ENCODE measurements around the gene PDE2A.

- no peak for TF ChIP-seq POLR2A (IDR thresholded peaks at IDR 0.05; ENCODE audit: low read depth, low read length)
- TF ChIP-seq MAX (IDR thresholded peaks at IDR 0.05; ENCODE audit: insufficient read depth, insufficient read length): no peak
- no peak for TF ChIP-seq CTCF (IDR thresholded peaks at IDR 0.05; ENCODE audit: extremely low read depth in 1 of 2, insufficient read depth in 1 of 2, low read depth in 1 of 2, low read length in 2 of 2)
- TF ChIP-seq JUN (IDR thresholded peaks at IDR 0.05; ENCODE audit: borderline replicate concordance, insufficient read depth, insufficient read length, low read depth): no peak
Measured at GRCh38 chr11:72580642-72580950, 93.6 kb downstream of the PDE2A start.

Measured in endothelial cell of umbilical vein (primary cell).